K562 (cell line): ENCODE results near the gene SPATS2L. TPM values are rescaled to one million over a fixed set of nuclear protein-coding genes. Genes with fewer than 3 reads are reported as not detected.

Source experiments
- ATAC-seq: fragments of 200-7000 bp; cut with Tn5 transposase; 3 replicates; pipeline ENCODE4 v1.9.1; 2020; ENCODE audit warnings: moderate library complexity
- BruUV-seq: library from RNA; stranded (reverse); fragments of 400-500 nt; replicated peaks from 2 replicates; lab custom pipeline; 2021; lab: Mats Ljungman, UMichigan
- CTCF ChIA-PET: fragments of 300-600 bp; formaldehyde crosslinking; extraction: SDS; loops from one replicate; lab custom pipeline; 2021; ENCODE audit warnings: low intra/inter-chr PET ratio; lab: Yijun Ruan, JAX
- POLR2A ChIA-PET: fragments of 300-600, 350-650 bp; sonication (Branson Sonifier 250); formaldehyde crosslinking; extraction: SDS; loops from one replicate; lab custom pipeline; 2021; ENCODE audit warnings: antibody characterized with exemption, inconsistent platforms; lab: Yijun Ruan, JAX
- DNase-seq, 4 experiments: peaks; one replicate each; pipeline versions ENCODE4 v3.0.0 to v3.0.0-alpha.2; 2011 to 2018; ENCODE audit warnings: low spot score in 3 of 4, mixed read lengths in 3 of 4; ENCODE audit errors: extremely low read depth in 1 of 4
- FAIRE-seq: peaks from 2 replicates; lab custom pipeline; 2011; peaks lifted over from hg19 to GRCh38; lab: Jason Lieb, UNC
- H2AFZ ChIP-seq: 2 replicates; pipeline ENCODE4 v1.6.0; 2011; ENCODE audit warnings: low read depth, low read length, control low read depth, inconsistent platforms
- H3K27ac ChIP-seq: fragments of 200-600 bp; 3 replicates; pipeline ENCODE4 v1.8.0; 2011; ENCODE audit warnings: low read depth, mild to moderate bottlenecking, control low read depth, inconsistent platforms, low read length, moderate library complexity, mixed read lengths; ENCODE audit errors: extremely low read depth
- H3K27me3 ChIP-seq, 2 experiments: fragments of 300-600 bp in 1 of 2; 2 replicates in 1 of 2; 3 replicates in 1 of 2; pipeline versions ENCODE4 v1.6.0 to v1.8.0; 2011; ENCODE audit warnings: inconsistent platforms in 2 of 2, low read length in 2 of 2, mild to moderate bottlenecking in 1 of 2, mixed read lengths in 1 of 2, moderate library complexity in 1 of 2; ENCODE audit not compliant: control insufficient read depth in 2 of 2, insufficient read depth in 2 of 2
- H3K36me3 ChIP-seq: fragments of 300-600 bp; 3 replicates; pipeline ENCODE4 v1.8.0; 2011; ENCODE audit warnings: mild to moderate bottlenecking, low read length, inconsistent platforms; ENCODE audit not compliant: control insufficient read depth, insufficient read depth
- H3K4me1 ChIP-seq, 2 experiments: fragments of 200-600 bp in 1 of 2; replicated peaks in 1 of 2; 2 replicates in 1 of 2; 3 replicates in 1 of 2; pipeline versions ENCODE4 v1.5.1 to v1.8.0; 2011; ENCODE audit warnings: inconsistent platforms in 2 of 2, low read length in 2 of 2, mild to moderate bottlenecking in 1 of 2, mixed read lengths in 1 of 2, moderate library complexity in 1 of 2; ENCODE audit not compliant: control insufficient read depth in 2 of 2, insufficient read depth in 2 of 2
- H3K4me2 ChIP-seq: 2 replicates; pipeline ENCODE4 v1.6.1; 2011; ENCODE audit warnings: low read length, control low read depth, inconsistent platforms, mixed read lengths; ENCODE audit not compliant: insufficient read depth
- H3K4me3 ChIP-seq: fragments of 200-600 bp; sonication (generic), shearing (Covaris generic); 2 replicates; pipeline ENCODE4 v1.5.1; 2016; ENCODE audit warnings: control low read depth, inconsistent platforms
- H3K79me2 ChIP-seq: fragments of 200-600 bp; 3 replicates; pipeline ENCODE4 v1.8.0; 2011; ENCODE audit warnings: low read length, inconsistent platforms; ENCODE audit not compliant: control insufficient read depth, insufficient read depth
- H3K9ac ChIP-seq, 2 experiments: 2 replicates each; pipeline versions ENCODE4 v1.6.0 to v1.6.1; 2011; ENCODE audit warnings: low read depth in 2 of 2, low read length in 2 of 2, control low read depth in 1 of 2, inconsistent platforms in 1 of 2, mild to moderate bottlenecking in 1 of 2, mixed read lengths in 1 of 2; ENCODE audit not compliant: insufficient read depth in 1 of 2
- H3K9me1 ChIP-seq: one replicate; pipeline ENCODE4 v1.6.0; 2011; ENCODE audit warnings: inconsistent platforms, mild to moderate bottlenecking, low read length, moderate library complexity; ENCODE audit not compliant: control insufficient read depth, insufficient read depth
- H3K9me3 ChIP-seq: replicated peaks from 2 replicates; pipeline ENCODE4 v1.5.1; 2011; ENCODE audit warnings: low read depth, low read length, inconsistent platforms; ENCODE audit not compliant: control insufficient read depth, insufficient read depth
- H4K20me1 ChIP-seq: replicated peaks from 2 replicates; pipeline ENCODE4 v1.6.1; 2011; ENCODE audit warnings: low read length, inconsistent platforms, mixed read lengths; ENCODE audit not compliant: control insufficient read depth, insufficient read depth
- C11orf30 ChIP-seq: fragments of 450-650 bp; IDR thresholded peaks from 2 replicates; pipeline ENCODE4 v1.6.1; 2016; ENCODE audit warnings: low read depth, mild to moderate bottlenecking
- KLF1 ChIP-seq: fragments of 450-650 bp; IDR thresholded peaks from 2 replicates; pipeline ENCODE4 v1.6.1; 2016; ENCODE audit warnings: missing genetic modification characterization, missing compliant biosample characterization
- MAFF ChIP-seq: IDR thresholded peaks from 2 replicates; pipeline ENCODE4 v1.6.1; 2012; ENCODE audit warnings: low read length, improper control_type of control experiment
- MAFG ChIP-seq: fragments of 450-650 bp; conservative IDR thresholded peaks from 2 replicates; pipeline ENCODE4 v1.6.1; 2016; ENCODE audit warnings: missing genetic modification characterization, missing compliant biosample characterization
- MAFK ChIP-seq: IDR thresholded peaks from 2 replicates; pipeline ENCODE4 v1.6.1; 2011; ENCODE audit warnings: low read length, improper control_type of control experiment
- POLR3G ChIP-seq: IDR thresholded peaks from 2 replicates; pipeline ENCODE4 v1.6.1; 2011; ENCODE audit not compliant: insufficient read length, insufficient replicate concordance; ENCODE audit errors: extremely low read depth
- TARDBP ChIP-seq: fragments of 450-650 bp; IDR thresholded peaks from 2 replicates; pipeline ENCODE4 v1.6.1; 2016
- ZNF316 ChIP-seq: fragments of 450-650 bp; IDR thresholded peaks from 2 replicates; pipeline ENCODE4 v1.6.1; 2016
- WGBS: fragments of 100-300 bp; shearing (Covaris generic); methylation state at CpG from one replicate; pipeline ENCODE4 v1.1.6; 2016; ENCODE audit warnings: low coverage, mixed read lengths; ENCODE audit not compliant: insufficient coverage; ENCODE audit errors: missing lambda C conversion rate; 5-methylcytosine and 5-hydroxymethylcytosine counted together
- in situ Hi-C: fragments of 300-500 bp; cut with MboI; formaldehyde crosslinking; loops from 4 replicates; pipeline ENCODE4 v1.15.0; 2018; ENCODE audit warnings: inconsistent platforms, mixed read lengths
- intact Hi-C: fragments of 100-400 bp; cut with micrococcal nuclease; formaldehyde crosslinking; loops from 2 replicates; pipeline ENCODE4 v1.14.2; 2022
- polyA plus RNA-seq, 8 experiments: library from polyadenylated mRNA; depleted of rRNA in 4 of 8; stranded (reverse) in 5 of 8; unstranded in 3 of 8; fragments of >200 nt; fragmentation: Nextera tagmentation in 2 of 8; fragmentation: Illumina TruSeq in 1 of 8; extraction: Ambion mirVana in 2 of 8; extraction: Trizol in 1 of 8; gene quantifications; 2 replicates each; pipeline versions ENCODE4 v1.2.1 to v1.2.3, GENCODE V29; 2011 to 2014; ENCODE audit warnings: inconsistent platforms in 1 of 8, missing spikeins in 1 of 8
- total RNA-seq, 7 experiments: library from RNA; depleted of rRNA in 6 of 7; stranded (reverse); fragments of >200 nt in 6 of 7; fragmentation: Illumina TruSeq in 2 of 7; extraction: Trizol in 2 of 7; gene quantifications; 2 replicates each; pipeline versions ENCODE4 v1.2.1 to v1.2.3, GENCODE V29; 2011 to 2021; ENCODE audit warnings: low replicate concordance in 1 of 7
- TF ChIP-seq, protein P1 (sequence below): fragments of 250-450 bp; sonication (Bioruptor Pico); IDR thresholded peaks from 2 replicates; pipeline ENCODE4 v1.8.0; 2022; ENCODE audit warnings: inconsistent platforms
- TF ChIP-seq, protein P2 (sequence below): fragments of 450-650 bp; formaldehyde crosslinking; IDR thresholded peaks from 2 replicates; pipeline ENCODE4 v1.4.0; 2022; ENCODE audit warnings: mild to moderate bottlenecking, moderate library complexity

Gene SPATS2L
- total and polyA plus RNA-seq, 9 of the 15 experiments (the other 6 are each of a cell fraction or from before 2014, with no cell fraction given), result 11.3 to 41.5 (median 24.9) TPM

- FAIRE-seq, result no peak
- H3K4me2 ChIP-seq, result no peak overlapping the region
- no peaks in the 10 kb centered on the region for H3K27me3 ChIP-seq
- intact Hi-C loops (no loop called here), in situ Hi-C loops (no loop called here)
- WGBS, result 64% methylated on average over 5 of the region's 5 CpGs
- POLR2A ChIA-PET, result no interaction called here
- H3K9me3 ChIP-seq, result no peaks in the 10 kb centered on the region
- H3K4me3 ChIP-seq, result no peak overlapping the region
- no peaks in the 10 kb centered on the region for H3K9me1 ChIP-seq
- CTCF ChIA-PET, result no interaction called here
- peaks cover 7% of the 10 kb centered on the region; the same call in 1 of the 3 replicates for H3K36me3 ChIP-seq
- ATAC-seq, result no peak
- peaks cover 0 to 15% of the 10 kb centered on the region in 2 experiments; a peak in 3 of 5 replicates for H3K4me1 ChIP-seq
- TF ChIP-seq MAFK, result 0 out of 2 replicates have a peak, but pooled peaks have one; percentile 26
- peak; percentile 65 for TF ChIP-seq ZNF316
- no peak for TF ChIP-seq POLR3G
- 0 out of 2 replicates have a peak, but pooled peaks have one; percentile 31 for TF ChIP-seq MAFG (tag)
- peak; percentile 50 for TF ChIP-seq MAFF
- TF ChIP-seq TARDBP, result no peak
- peak; percentile 59 for TF ChIP-seq C11orf30
- no peak for TF ChIP-seq KLF1 (tag)
- TF ChIP-seq, protein P1, sequence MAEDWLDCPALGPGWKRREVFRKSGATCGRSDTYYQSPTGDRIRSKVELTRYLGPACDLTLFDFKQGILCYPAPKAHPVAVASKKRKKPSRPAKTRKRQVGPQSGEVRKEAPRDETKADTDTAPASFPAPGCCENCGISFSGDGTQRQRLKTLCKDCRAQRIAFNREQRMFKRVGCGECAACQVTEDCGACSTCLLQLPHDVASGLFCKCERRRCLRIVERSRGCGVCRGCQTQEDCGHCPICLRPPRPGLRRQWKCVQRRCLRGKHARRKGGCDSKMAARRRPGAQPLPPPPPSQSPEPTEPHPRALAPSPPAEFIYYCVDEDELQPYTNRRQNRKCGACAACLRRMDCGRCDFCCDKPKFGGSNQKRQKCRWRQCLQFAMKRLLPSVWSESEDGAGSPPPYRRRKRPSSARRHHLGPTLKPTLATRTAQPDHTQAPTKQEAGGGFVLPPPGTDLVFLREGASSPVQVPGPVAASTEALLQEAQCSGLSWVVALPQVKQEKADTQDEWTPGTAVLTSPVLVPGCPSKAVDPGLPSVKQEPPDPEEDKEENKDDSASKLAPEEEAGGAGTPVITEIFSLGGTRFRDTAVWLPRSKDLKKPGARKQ (CRISPR knock-in tag), result no peak
- TF ChIP-seq, protein P2, sequence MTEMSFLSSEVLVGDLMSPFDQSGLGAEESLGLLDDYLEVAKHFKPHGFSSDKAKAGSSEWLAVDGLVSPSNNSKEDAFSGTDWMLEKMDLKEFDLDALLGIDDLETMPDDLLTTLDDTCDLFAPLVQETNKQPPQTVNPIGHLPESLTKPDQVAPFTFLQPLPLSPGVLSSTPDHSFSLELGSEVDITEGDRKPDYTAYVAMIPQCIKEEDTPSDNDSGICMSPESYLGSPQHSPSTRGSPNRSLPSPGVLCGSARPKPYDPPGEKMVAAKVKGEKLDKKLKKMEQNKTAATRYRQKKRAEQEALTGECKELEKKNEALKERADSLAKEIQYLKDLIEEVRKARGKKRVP, result no peak
- TF ChIP-seq, all 486 proteins: peak for 5
- no TSS peak for BruUV-seq
- no peak for DNase-seq
- Histone ChIP-seq H3K27ac (no peak overlapping the region), H3K9ac (no peak overlapping the region), H4K20me1 (no peaks in the 10 kb centered on the region), H3K79me2 (peaks cover 3% of the 10 kb centered on the region; the same call in 1 of the 3 replicates), H2AFZ (no peak overlapping the region)
Observed at GRCh38 chr2:200385063-200385635, 78.7 kb downstream of the SPATS2L start.
